ENCODE data around the gene URI1. TPM values are rescaled to one million over a fixed set of nuclear protein-coding genes. Genes with fewer than 3 reads are reported as not detected.

The URI1 gene
- total RNA-seq, 1 donor from 2014 or later = 45.1 TPM

GRCh38 chr19:30049226-30049625 is 107.2 kb downstream of the URI1 start:
- no peak for DNase-seq
- Histone ChIP-seq H3K4me1 (no peaks in the 10 kb centered on the region), H3K27me3 (no peaks in the 10 kb centered on the region), H3K9me3 (no peaks in the 10 kb centered on the region), H3K27ac (no peak overlapping the region), H3K36me3 (no peaks in the 10 kb centered on the region), H3K4me3 (no peak overlapping the region)
- intact Hi-C loops (cut with DNase I) = no loop called here
- TF ChIP-seq CTCF (IDR thresholded peaks at IDR 0.05) = no peak
- no peak for ATAC-seq

- no peak for TF ChIP-seq CTCF (IDR thresholded peaks at IDR 0.05)
- no peak overlapping the region for H3K27ac ChIP-seq
- H3K27me3 ChIP-seq = no peaks in the 10 kb centered on the region
- H3K9me3 ChIP-seq = no peaks in the 10 kb centered on the region
- ATAC-seq = no peak
- H3K36me3 ChIP-seq = no peaks in the 10 kb centered on the region
- H3K4me1 ChIP-seq = no peaks in the 10 kb centered on the region
- no peak overlapping the region for H3K4me3 ChIP-seq
- DNase-seq = no peak
- intact Hi-C loops (cut with DNase I) = no loop called here
Measured at GRCh38 chr19:30049846-30050667, 108.0 kb downstream of the URI1 start.

- TF ChIP-seq CTCF (IDR thresholded peaks at IDR 0.05) = no peak
- intact Hi-C loops (cut with DNase I) = no loop called here
- no peak for DNase-seq
- no peaks in the 10 kb centered on the region for H3K36me3 ChIP-seq
- ATAC-seq = no peak
- no peaks in the 10 kb centered on the region for H3K9me3 ChIP-seq
- H3K4me1 ChIP-seq = no peaks in the 10 kb centered on the region
- H3K4me3 ChIP-seq = no peak overlapping the region
- no peak overlapping the region for H3K27ac ChIP-seq
- no peaks in the 10 kb centered on the region for H3K27me3 ChIP-seq
Measured at GRCh38 chr19:30052122-30053075, 110.4 kb downstream of the URI1 start.

- DNase-seq = no peak
- no peak overlapping the region for H3K4me3 ChIP-seq
- H3K4me1 ChIP-seq = no peaks in the 10 kb centered on the region
- H3K36me3 ChIP-seq = no peaks in the 10 kb centered on the region
- no peaks in the 10 kb centered on the region for H3K9me3 ChIP-seq
- peak; percentile 14 for ATAC-seq
- intact Hi-C loops (cut with DNase I) = no loop called here
- H3K27me3 ChIP-seq = no peaks in the 10 kb centered on the region
- H3K27ac ChIP-seq = no peak overlapping the region
- no peak for TF ChIP-seq CTCF (IDR thresholded peaks at IDR 0.05)
Measured at GRCh38 chr19:30053558-30053957, 111.5 kb downstream of the URI1 start.

GRCh38 chr19:30054210-30054609 is 112.2 kb downstream of the URI1 start:
- Histone ChIP-seq H3K4me3 (no peak overlapping the region), H3K9me3 (no peaks in the 10 kb centered on the region), H3K27me3 (no peaks in the 10 kb centered on the region), H3K27ac (no peak overlapping the region), H3K4me1 (no peaks in the 10 kb centered on the region), H3K36me3 (no peaks in the 10 kb centered on the region)
- ATAC-seq (no peak), DNase-seq (no peak)
- no peak for TF ChIP-seq CTCF (IDR thresholded peaks at IDR 0.05)
- intact Hi-C loops (cut with DNase I) = no loop called here
